SK-N-SH treated with all-trans-retinoic acid at 6 μM for 48 hours (cell line): ENCODE data around the gene S100A2.

ENCODE experiments used
- BACH2 ChIP-seq: fragments of 250-450 bp; sonication (Bioruptor Pico); IDR thresholded peaks from 2 replicates; pipeline ENCODE4 v1.9.0; 2021; ENCODE audit warnings: mild to moderate bottlenecking, borderline replicate concordance
- CREB5 ChIP-seq: fragments of 250-450 bp; sonication (Bioruptor Pico); IDR thresholded peaks from 2 replicates; pipeline ENCODE4 v1.5.1; 2020; ENCODE audit warnings: low read depth, mild to moderate bottlenecking, moderate library complexity
- CSRNP3 ChIP-seq: fragments of 250-450 bp; sonication (Bioruptor Pico); IDR thresholded peaks from 2 replicates; pipeline ENCODE4 v1.5.1; 2021; ENCODE audit warnings: mild to moderate bottlenecking, moderate library complexity
- GLIS3 ChIP-seq: fragments of 250-450 bp; sonication (Bioruptor Pico); IDR thresholded peaks from 2 replicates; pipeline ENCODE4 v1.5.0; 2020; ENCODE audit warnings: mild to moderate bottlenecking, moderate library complexity
- PATZ1 ChIP-seq: fragments of 250-450 bp; sonication (Bioruptor Pico); IDR thresholded peaks from 2 replicates; pipeline ENCODE4 v1.8.0; 2020; ENCODE audit warnings: mild to moderate bottlenecking, moderate library complexity, borderline replicate concordance
- POU6F1 ChIP-seq: fragments of 250-450 bp; sonication (Bioruptor Pico); IDR thresholded peaks from 2 replicates; pipeline ENCODE4 v1.8.0; 2021; ENCODE audit warnings: low read depth, mild to moderate bottlenecking, moderate library complexity, borderline replicate concordance
- RARB ChIP-seq: fragments of 250-450 bp; sonication (Bioruptor Pico); IDR thresholded peaks from 2 replicates; pipeline ENCODE4 v1.8.0; 2021; ENCODE audit warnings: mild to moderate bottlenecking, moderate library complexity
- TSHZ2 ChIP-seq: fragments of 250-450 bp; sonication (Bioruptor Pico); IDR thresholded peaks from 2 replicates; pipeline ENCODE4 v1.5.0; 2020; ENCODE audit warnings: mild to moderate bottlenecking, moderate library complexity
- ZFP3 ChIP-seq: fragments of 250-450 bp; sonication (Bioruptor Pico); IDR thresholded peaks from 2 replicates; pipeline ENCODE4 v1.5.0; 2020; ENCODE audit warnings: mild to moderate bottlenecking, moderate library complexity
- ZFP30 ChIP-seq: fragments of 450-650 bp; formaldehyde crosslinking; IDR thresholded peaks from 2 replicates; pipeline ENCODE4 v1.5.0; 2022; ENCODE audit warnings: mild to moderate bottlenecking, moderate library complexity
- ZNF70 ChIP-seq: fragments of 450-650 bp; formaldehyde crosslinking; IDR thresholded peaks from 2 replicates; pipeline ENCODE4 v1.5.0; 2020; ENCODE audit warnings: mild to moderate bottlenecking, moderate library complexity
- ZNF8 ChIP-seq: fragments of 450-650 bp; formaldehyde crosslinking; IDR thresholded peaks from 2 replicates; pipeline ENCODE4 v1.5.0; 2020; ENCODE audit warnings: mild to moderate bottlenecking, moderate library complexity

- TF ChIP-seq ZNF8 (CRISPR knock-in tag), result no peak
- no peak for TF ChIP-seq RARB (CRISPR knock-in tag)
- no peak for TF ChIP-seq CSRNP3
- no peak for TF ChIP-seq BACH2 (CRISPR knock-in tag)
- no peak for TF ChIP-seq ZFP30 (CRISPR knock-in tag)
- no peak for TF ChIP-seq POU6F1 (CRISPR knock-in tag)
- no peak for TF ChIP-seq CREB5
- no peak for TF ChIP-seq GLIS3 (CRISPR knock-in tag)
- TF ChIP-seq PATZ1 (CRISPR knock-in tag), result no peak
- no peak for TF ChIP-seq ZNF70 (CRISPR knock-in tag)
- no peak for TF ChIP-seq TSHZ2 (CRISPR knock-in tag)
- no peak for TF ChIP-seq ZFP3 (CRISPR knock-in tag)
These were observed 11.5 kb upstream of the S100A2 start for GRCh38 chr1:153577138-153577537.
